ENCODE measurements around the gene RELN.

GRCh38 chr7:104038136-104038535, 48.7 kb upstream of the RELN start:
- TF ChIP-seq CTCF (conservative IDR thresholded peaks at IDR 0.05; ENCODE audit: low read length), result no peak
- TF ChIP-seq EZH2phosphoT487 (IDR thresholded peaks at IDR 0.05; ENCODE audit: borderline replicate concordance), result no peak
